AG09319 (cell line): Measurements from ENCODE around the gene GRIN1.
A peak's percentile ranks its signal among the peaks of the same experiment; 100 is the strongest.

Source experiments
- DNase-seq: peaks from one replicate; pipeline ENCODE4 v3.0.0-alpha.2; 2010; ENCODE audit warnings: low read depth; ENCODE audit errors: extremely low read depth
- CTCF ChIP-seq: IDR thresholded peaks from 2 replicates; pipeline ENCODE4 v1.5.1; 2011; ENCODE audit warnings: low read depth, mild to moderate bottlenecking, inconsistent platforms, low read length, moderate library complexity

GRIN1 gene

GRCh38 chr9:137150617-137151457 is 11.9 kb downstream of the GRIN1 start:
- TF ChIP-seq CTCF, result no peak
- no peak for DNase-seq

GRCh38 chr9:137152844-137153405 is 14.0 kb downstream of the GRIN1 start:
- no peak for TF ChIP-seq CTCF
- no peak for DNase-seq

GRCh38 chr9:137156567-137157375 is 17.8 kb downstream of the GRIN1 start:
- no peak for TF ChIP-seq CTCF
- peak; percentile 12 for DNase-seq

GRCh38 chr9:137157618-137158415 is 18.9 kb downstream of the GRIN1 start:
- no peak for TF ChIP-seq CTCF
- DNase-seq, result no peak

GRCh38 chr9:137158625-137159024 is 19.7 kb downstream of the GRIN1 start:
- TF ChIP-seq CTCF, result no peak
- DNase-seq, result no peak

- no peak for DNase-seq
- TF ChIP-seq CTCF, result no peak
Observed at GRCh38 chr9:137159105-137160053, 20.4 kb downstream of the GRIN1 start.
